Tibial nerve (tissue), 4 donors: Measurements from ENCODE around the gene LAMC3. TPM values are rescaled to one million over a fixed set of nuclear protein-coding genes. Genes with fewer than 3 reads are reported as not detected.

Experiments
- DNase-seq, 2 donors: peaks; one replicate each; pipeline ENCODE4 v3.0.0-alpha.2; 2019; ENCODE audit warnings: low spot score in 2 of 2
- H3K27ac ChIP-seq, 4 donors: fragments of 200-600 bp; sonication (generic) in 3 of 4; one replicate each; pipeline ENCODE4 v1.5.1; 2017 to 2019; ENCODE audit warnings: mild to moderate bottlenecking in 1 of 4
- H3K27me3 ChIP-seq, 2 donors: fragments of 200-600 bp; sonication (generic) in 1 of 2; one replicate each; pipeline versions ENCODE4 v1.5.1 to v1.6.0; 2017 to 2019
- H3K36me3 ChIP-seq, 3 donors: fragments of 200-600 bp; sonication (generic); one replicate each; pipeline ENCODE4 v1.5.1; 2018 to 2019
- H3K4me1 ChIP-seq, 4 donors: fragments of 200-600 bp; sonication (generic) in 3 of 4; one replicate each; pipeline ENCODE4 v1.5.1; 2017 to 2019
- H3K4me3 ChIP-seq, 4 donors: fragments of 200-600 bp; sonication (generic) in 3 of 4; one replicate each; pipeline ENCODE4 v1.5.1; 2017 to 2019; ENCODE audit warnings: mild to moderate bottlenecking in 1 of 4, moderate library complexity in 1 of 4
- H3K9me3 ChIP-seq, 4 donors: fragments of 200-600 bp; sonication (generic) in 3 of 4; one replicate each; pipeline ENCODE4 v1.5.1; 2017 to 2019
- CTCF ChIP-seq, 5 experiments: fragments of 200-600 bp in 3 of 5; fragments of 450-650 bp in 2 of 5; sonication (generic) in 3 of 5; IDR thresholded peaks; one replicate each; pipeline ENCODE4 v1.5.1; 2016 to 2019; ENCODE audit warnings: antibody characterized with exemption in 5 of 5, mild to moderate bottlenecking in 3 of 5, moderate library complexity in 2 of 5
- EP300 ChIP-seq, 2 donors: sonication (generic); formaldehyde crosslinking; IDR thresholded peaks; one replicate each; pipeline ENCODE4 v1.6.1; 2017; ENCODE audit warnings: antibody characterized with exemption in 2 of 2, mild to moderate bottlenecking in 1 of 2
- POLR2A ChIP-seq, 2 donors: fragments of 450-650 bp; IDR thresholded peaks; one replicate each; pipeline ENCODE4 v1.6.1; 2017; ENCODE audit warnings: antibody characterized with exemption in 2 of 2, mild to moderate bottlenecking in 2 of 2, moderate library complexity in 2 of 2
- WGBS, 2 donors: methylation state at CpG; one replicate each; pipeline ENCODE4 v1.1.5; 2018; 5-methylcytosine and 5-hydroxymethylcytosine counted together
- small RNA-seq: library from RNA; depleted of rRNA; stranded (forward); fragments of <200 nt; gene quantifications from one replicate; pipeline ENCODE3, GENCODE V24; 2016
- total RNA-seq, 4 donors: library from RNA; depleted of rRNA; stranded (reverse); fragments of >200 nt; gene quantifications; one replicate each; pipeline ENCODE4 v1.1.0, GENCODE V29; 2016

The LAMC3 gene
- total RNA-seq, 4 donors from 2014 or later, result 0.21 to 1.6 TPM; not detected in 2

DNA sequence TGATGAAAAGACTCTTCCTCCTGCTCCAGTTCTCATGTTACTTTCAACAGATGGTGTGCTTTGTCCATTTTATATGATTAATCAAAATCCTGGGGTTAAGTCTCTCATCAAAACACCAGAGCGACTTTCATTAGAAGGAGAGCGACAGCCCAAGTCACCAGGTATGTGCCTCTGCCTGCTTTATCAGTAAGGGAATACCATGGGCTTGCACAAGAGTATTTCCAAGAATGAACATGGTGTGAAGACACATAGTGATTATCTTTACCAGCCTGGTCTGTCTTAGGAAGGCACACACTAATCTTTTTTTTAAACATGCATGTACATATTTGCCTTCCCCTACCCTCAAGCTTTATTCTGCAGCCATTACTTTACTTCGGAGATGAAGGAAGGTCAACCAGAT is 131.6 kb downstream of the LAMC3 start:
- 91 to 93% methylated on average over 3 of the region's 3 CpGs for WGBS, 2 donors
- no peaks in the 10 kb centered on the region for H3K9me3 ChIP-seq
- no peak overlapping the region for H3K27ac ChIP-seq
- TF ChIP-seq EP300 (IDR thresholded peaks at IDR 0.05) (no peak), POLR2A (IDR thresholded peaks at IDR 0.05) (no peak), CTCF (IDR thresholded peaks at IDR 0.05) (no peak)
- DNase-seq, result no peak
- H3K4me3 ChIP-seq, result no peak overlapping the region
- H3K27me3 ChIP-seq, result no peaks in the 10 kb centered on the region
- H3K4me1 ChIP-seq, result no peaks in the 10 kb centered on the region
- peaks cover 8 to 96% (median 51%) of the 10 kb centered on the region in 3 donors for H3K36me3 ChIP-seq

GRCh38 chr9:131142160-131142559 is 133.2 kb downstream of the LAMC3 start:
- H3K9me3 ChIP-seq, result no peaks in the 10 kb centered on the region
- no peaks in the 10 kb centered on the region for H3K27me3 ChIP-seq
- H3K4me3 ChIP-seq, result no peak overlapping the region
- DNase-seq, result no peak
- TF ChIP-seq POLR2A (IDR thresholded peaks at IDR 0.05), result no peak
- no peak for TF ChIP-seq EP300 (IDR thresholded peaks at IDR 0.05)
- TF ChIP-seq CTCF (IDR thresholded peaks at IDR 0.05), result no peak
- H3K27ac ChIP-seq, result no peak overlapping the region
- peaks cover 5 to 96% (median 44%) of the 10 kb centered on the region in 3 donors for H3K36me3 ChIP-seq
- WGBS, 2 donors, result 78 to 96% methylated on average over 3 of the region's 3 CpGs
- no peaks in the 10 kb centered on the region for H3K4me1 ChIP-seq

Small RNA genes lying within 50 kb of the gene (small RNA-seq; reads per million reads assigned to genes)
- gene RF00322 (not detected), gene RNU6-881P (not detected)

Other genes starting within 250 kb of the LAMC3 start
- 100 to 1,000 TPM in 1 of 4 donors, 10 to 100 TPM in 3; 58.0 to 105 (median 78.6) TPM for gene ABL1, start 173.9 kb upstream of the LAMC3 start, total RNA-seq
- not detected for gene QRFP, start 112.4 kb upstream of the LAMC3 start, total RNA-seq
- not detected for gene FIBCD1, start 69.9 kb upstream of the LAMC3 start, total RNA-seq
- gene AIF1L, start 87.4 kb downstream of the LAMC3 start, total RNA-seq, result 10 to 100 TPM; 42.9 to 55.9 (median 50.0) TPM
- gene NUP214, start 116.4 kb downstream of the LAMC3 start, total RNA-seq, result 10 to 100 TPM; 39.8 to 94.2 (median 70.2) TPM